WTC11 (cell line): Measurements from ENCODE around the gene SH2D5. TPM values are rescaled to one million over a fixed set of nuclear protein-coding genes. Genes with fewer than 3 reads are reported as not detected.
"Not testable (repeated sequence)": the region's sequence is repeated elsewhere in the genome, so short reads cannot be mapped to it uniquely, and the experiment has no call there.

Source experiments
- ATAC-seq: fragments of 200-7000 bp; cut with Tn5 transposase; 2 replicates; pipeline ENCODE4 v1.10.0; 2021; ENCODE audit warnings: mild to moderate bottlenecking, moderate library complexity
- CTCF ChIA-PET: fragments of 300-600 bp; sonication (Branson Sonifier 250); formaldehyde crosslinking; loops from one replicate; lab custom pipeline; 2021; ENCODE audit warnings: antibody characterized with exemption; lab: Charles Lee
- POLR2A ChIA-PET: fragments of 350-600 bp; sonication (Branson Sonifier 250); formaldehyde crosslinking; loops from one replicate; lab custom pipeline; 2021; ENCODE audit warnings: antibody characterized with exemption; lab: Charles Lee
- DNase-seq: peaks from one replicate; pipeline ENCODE4 v3.0.0; 2021; ENCODE audit warnings: low spot score
- H3K27ac Mint-ChIP-seq: 2 replicates; pipeline ENCODE4 v1.8.0; 2021; ENCODE audit warnings: mixed read lengths
- H3K27me3 Mint-ChIP-seq: 2 replicates; pipeline ENCODE4 v1.8.0; 2021; ENCODE audit warnings: low read depth, mild to moderate bottlenecking, moderate library complexity, mixed read lengths
- H3K36me3 Mint-ChIP-seq: 2 replicates; pipeline ENCODE4 v1.8.0; 2021; ENCODE audit warnings: mixed read lengths
- H3K4me1 Mint-ChIP-seq: 2 replicates; pipeline ENCODE4 v1.8.0; 2022; ENCODE audit warnings: mixed read lengths
- H3K4me3 Mint-ChIP-seq: 2 replicates; pipeline ENCODE4 v1.8.0; 2021; ENCODE audit warnings: mild to moderate bottlenecking, moderate library complexity, mixed read lengths
- H3K9me3 Mint-ChIP-seq: 2 replicates; pipeline ENCODE4 v1.8.0; 2021; ENCODE audit warnings: mixed read lengths
- ETV6 ChIP-seq: sonication (generic); formaldehyde crosslinking; IDR thresholded peaks from 2 replicates; pipeline ENCODE4 v1.8.1; 2022; ENCODE audit warnings: mild to moderate bottlenecking, missing genetic modification reagents
- FOXJ3 ChIP-seq: sonication (generic); formaldehyde crosslinking; IDR thresholded peaks from 2 replicates; pipeline ENCODE4 v1.9.0; 2021; ENCODE audit warnings: missing genetic modification reagents, mild to moderate bottlenecking, borderline replicate concordance
- FOXK1 ChIP-seq: sonication (generic); formaldehyde crosslinking; IDR thresholded peaks from 2 replicates; pipeline ENCODE4 v1.8.0; 2022; ENCODE audit warnings: mild to moderate bottlenecking, moderate library complexity, missing genetic modification reagents
- GABPB1 ChIP-seq: sonication (generic); formaldehyde crosslinking; IDR thresholded peaks from 2 replicates; pipeline ENCODE4 v1.8.1; 2023; ENCODE audit warnings: mild to moderate bottlenecking, missing genetic modification reagents
- NFE2L1 ChIP-seq: sonication (generic); formaldehyde crosslinking; IDR thresholded peaks from 2 replicates; pipeline ENCODE4 v1.8.1; 2023; ENCODE audit warnings: missing genetic modification reagents
- NR3C1 ChIP-seq: sonication (generic); formaldehyde crosslinking; conservative IDR thresholded peaks from 2 replicates; pipeline ENCODE4 v1.8.1; 2023; ENCODE audit warnings: low read depth, mild to moderate bottlenecking, missing genetic modification reagents
- SP1 ChIP-seq: sonication (generic); formaldehyde crosslinking; conservative IDR thresholded peaks from 2 replicates; pipeline ENCODE4 v1.8.1; 2022; ENCODE audit warnings: missing genetic modification reagents
- TEAD1 ChIP-seq: sonication (generic); formaldehyde crosslinking; IDR thresholded peaks from 2 replicates; pipeline ENCODE4 v1.8.0; 2022; ENCODE audit warnings: mild to moderate bottlenecking, missing genetic modification reagents
- ZBTB21 ChIP-seq: sonication (generic); formaldehyde crosslinking; IDR thresholded peaks from 2 replicates; pipeline ENCODE4 v1.8.1; 2023; ENCODE audit warnings: mild to moderate bottlenecking, missing genetic modification reagents, borderline replicate concordance
- ZNF138 ChIP-seq: sonication (generic); formaldehyde crosslinking; conservative IDR thresholded peaks from 2 replicates; pipeline ENCODE4 v1.8.1; 2022; ENCODE audit warnings: mild to moderate bottlenecking, moderate library complexity, missing genetic modification reagents
- ZNF232 ChIP-seq: sonication (generic); formaldehyde crosslinking; IDR thresholded peaks from 2 replicates; pipeline ENCODE4 v1.8.0; 2022; ENCODE audit warnings: mild to moderate bottlenecking, missing genetic modification reagents
- ZNF396 ChIP-seq: fragments of 250-450 bp; sonication (Bioruptor Pico); IDR thresholded peaks from 2 replicates; pipeline ENCODE4 v1.8.0; 2021; ENCODE audit warnings: mild to moderate bottlenecking, moderate library complexity, borderline replicate concordance
- ZNF671 ChIP-seq: fragments of 250-450 bp; sonication (Bioruptor Pico); IDR thresholded peaks from 2 replicates; pipeline ENCODE4 v1.8.0; 2021; ENCODE audit warnings: mild to moderate bottlenecking
- total RNA-seq: library from RNA; stranded (reverse); gene quantifications from 3 replicates; pipeline ENCODE4 v1.2.3, GENCODE V29; 2021
- TF ChIP-seq, protein P1 (sequence below): sonication (generic); formaldehyde crosslinking; IDR thresholded peaks from 2 replicates; pipeline ENCODE4 v1.8.1; 2023; ENCODE audit warnings: mild to moderate bottlenecking, missing genetic modification reagents, borderline replicate concordance
- TF ChIP-seq, protein P2 (sequence below): sonication (generic); formaldehyde crosslinking; IDR thresholded peaks from 2 replicates; pipeline ENCODE4 v1.8.1; 2022; ENCODE audit warnings: missing genetic modification reagents, borderline replicate concordance
- TF ChIP-seq, protein P3 (sequence below): sonication (generic); formaldehyde crosslinking; IDR thresholded peaks from 2 replicates; pipeline ENCODE4 v1.8.0; 2022; ENCODE audit warnings: mild to moderate bottlenecking, missing genetic modification reagents
- TF ChIP-seq, protein P4 (sequence below): sonication (generic); formaldehyde crosslinking; IDR thresholded peaks from 2 replicates; pipeline ENCODE4 v1.8.1; 2023; ENCODE audit warnings: mild to moderate bottlenecking, missing genetic modification reagents, moderate library complexity
- TF ChIP-seq, protein P5 (sequence below): sonication (generic); formaldehyde crosslinking; conservative IDR thresholded peaks from 2 replicates; pipeline ENCODE4 v1.8.1; 2023; ENCODE audit warnings: mild to moderate bottlenecking, low read depth, missing genetic modification reagents, moderate library complexity

The SH2D5 gene
- total RNA-seq, 1 experiment from 2014 or later: 13.8 TPM

DNA sequence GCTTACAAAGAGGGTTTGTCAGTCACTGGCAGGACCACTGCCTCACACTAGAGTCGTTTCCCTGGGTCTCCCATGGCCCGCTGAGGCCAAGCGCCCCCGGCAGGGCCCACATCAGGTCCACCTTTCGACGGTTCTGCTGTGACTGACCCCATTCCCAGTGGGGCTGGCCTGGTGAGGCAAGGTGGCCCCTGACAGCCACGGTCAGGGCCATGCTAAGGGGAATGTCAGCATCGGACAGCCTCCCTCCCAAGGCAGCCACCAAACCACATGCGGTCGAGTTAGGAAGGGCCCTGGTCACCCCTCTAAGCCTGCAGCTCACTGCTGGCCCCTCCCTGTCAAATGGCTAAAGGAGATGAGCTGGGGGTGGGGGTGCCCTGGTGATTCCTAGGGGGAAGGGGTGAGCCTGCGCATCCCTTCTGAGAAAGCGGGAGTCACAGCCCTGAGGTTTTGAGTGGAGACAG is 11.8 kb downstream of the SH2D5 start:
- ChIA-PET POLR2A (no interaction called here), CTCF (interaction anchor here (1.4 kb wide), 1 partner anchor 24 kb away, joined by 5 read pairs; no protein-coding TSS in a partner anchor)
- Mint-ChIP-seq H3K9me3 (no peaks in the 10 kb centered on the region), H3K4me1 (peaks cover 12% of the 10 kb centered on the region), H3K27me3 (peaks cover 38% of the 10 kb centered on the region), H3K4me3 (no peak overlapping the region), H3K36me3 (no peaks in the 10 kb centered on the region), H3K27ac (no peak overlapping the region)
- ATAC-seq (no peak), DNase-seq (no peak)
- TF ChIP-seq, protein P1, sequence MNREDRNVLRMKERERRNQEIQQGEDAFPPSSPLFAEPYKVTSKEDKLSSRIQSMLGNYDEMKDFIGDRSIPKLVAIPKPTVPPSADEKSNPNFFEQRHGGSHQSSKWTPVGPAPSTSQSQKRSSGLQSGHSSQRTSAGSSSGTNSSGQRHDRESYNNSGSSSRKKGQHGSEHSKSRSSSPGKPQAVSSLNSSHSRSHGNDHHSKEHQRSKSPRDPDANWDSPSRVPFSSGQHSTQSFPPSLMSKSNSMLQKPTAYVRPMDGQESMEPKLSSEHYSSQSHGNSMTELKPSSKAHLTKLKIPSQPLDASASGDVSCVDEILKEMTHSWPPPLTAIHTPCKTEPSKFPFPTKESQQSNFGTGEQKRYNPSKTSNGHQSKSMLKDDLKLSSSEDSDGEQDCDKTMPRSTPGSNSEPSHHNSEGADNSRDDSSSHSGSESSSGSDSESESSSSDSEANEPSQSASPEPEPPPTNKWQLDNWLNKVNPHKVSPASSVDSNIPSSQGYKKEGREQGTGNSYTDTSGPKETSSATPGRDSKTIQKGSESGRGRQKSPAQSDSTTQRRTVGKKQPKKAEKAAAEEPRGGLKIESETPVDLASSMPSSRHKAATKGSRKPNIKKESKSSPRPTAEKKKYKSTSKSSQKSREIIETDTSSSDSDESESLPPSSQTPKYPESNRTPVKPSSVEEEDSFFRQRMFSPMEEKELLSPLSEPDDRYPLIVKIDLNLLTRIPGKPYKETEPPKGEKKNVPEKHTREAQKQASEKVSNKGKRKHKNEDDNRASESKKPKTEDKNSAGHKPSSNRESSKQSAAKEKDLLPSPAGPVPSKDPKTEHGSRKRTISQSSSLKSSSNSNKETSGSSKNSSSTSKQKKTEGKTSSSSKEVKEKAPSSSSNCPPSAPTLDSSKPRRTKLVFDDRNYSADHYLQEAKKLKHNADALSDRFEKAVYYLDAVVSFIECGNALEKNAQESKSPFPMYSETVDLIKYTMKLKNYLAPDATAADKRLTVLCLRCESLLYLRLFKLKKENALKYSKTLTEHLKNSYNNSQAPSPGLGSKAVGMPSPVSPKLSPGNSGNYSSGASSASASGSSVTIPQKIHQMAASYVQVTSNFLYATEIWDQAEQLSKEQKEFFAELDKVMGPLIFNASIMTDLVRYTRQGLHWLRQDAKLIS (CRISPR knock-in tag): no peak
- TF ChIP-seq FOXJ3 (CRISPR knock-in tag) (no peak), FOXK1 (CRISPR knock-in tag) (no peak), ETV6 (CRISPR knock-in tag) (no peak), ZNF138 (CRISPR knock-in tag) (no peak), ZNF232 (CRISPR knock-in tag) (no peak), ZNF396 (no peak), TEAD1 (CRISPR knock-in tag) (no peak), GABPB1 (CRISPR knock-in tag) (no peak), ZBTB21 (no peak), NR3C1 (CRISPR knock-in tag) (no peak)
- TF ChIP-seq, protein P2, sequence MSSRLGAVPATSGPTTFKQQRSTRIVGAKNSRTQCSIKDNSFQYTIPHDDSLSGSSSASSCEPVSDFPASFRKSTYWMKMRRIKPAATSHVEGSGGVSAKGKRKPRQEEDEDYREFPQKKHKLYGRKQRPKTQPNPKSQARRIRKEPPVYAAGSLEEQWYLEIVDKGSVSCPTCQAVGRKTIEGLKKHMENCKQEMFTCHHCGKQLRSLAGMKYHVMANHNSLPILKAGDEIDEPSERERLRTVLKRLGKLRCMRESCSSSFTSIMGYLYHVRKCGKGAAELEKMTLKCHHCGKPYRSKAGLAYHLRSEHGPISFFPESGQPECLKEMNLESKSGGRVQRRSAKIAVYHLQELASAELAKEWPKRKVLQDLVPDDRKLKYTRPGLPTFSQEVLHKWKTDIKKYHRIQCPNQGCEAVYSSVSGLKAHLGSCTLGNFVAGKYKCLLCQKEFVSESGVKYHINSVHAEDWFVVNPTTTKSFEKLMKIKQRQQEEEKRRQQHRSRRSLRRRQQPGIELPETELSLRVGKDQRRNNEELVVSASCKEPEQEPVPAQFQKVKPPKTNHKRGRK (CRISPR knock-in tag): no peak
- TF ChIP-seq, protein P3, sequence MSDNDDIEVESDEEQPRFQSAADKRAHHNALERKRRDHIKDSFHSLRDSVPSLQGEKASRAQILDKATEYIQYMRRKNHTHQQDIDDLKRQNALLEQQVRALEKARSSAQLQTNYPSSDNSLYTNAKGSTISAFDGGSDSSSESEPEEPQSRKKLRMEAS: no peak
- TF ChIP-seq, protein P4, sequence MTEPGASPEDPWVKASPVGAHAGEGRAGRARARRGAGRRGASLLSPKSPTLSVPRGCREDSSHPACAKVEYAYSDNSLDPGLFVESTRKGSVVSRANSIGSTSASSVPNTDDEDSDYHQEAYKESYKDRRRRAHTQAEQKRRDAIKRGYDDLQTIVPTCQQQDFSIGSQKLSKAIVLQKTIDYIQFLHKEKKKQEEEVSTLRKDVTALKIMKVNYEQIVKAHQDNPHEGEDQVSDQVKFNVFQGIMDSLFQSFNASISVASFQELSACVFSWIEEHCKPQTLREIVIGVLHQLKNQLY (CRISPR knock-in tag): no peak

DNA sequence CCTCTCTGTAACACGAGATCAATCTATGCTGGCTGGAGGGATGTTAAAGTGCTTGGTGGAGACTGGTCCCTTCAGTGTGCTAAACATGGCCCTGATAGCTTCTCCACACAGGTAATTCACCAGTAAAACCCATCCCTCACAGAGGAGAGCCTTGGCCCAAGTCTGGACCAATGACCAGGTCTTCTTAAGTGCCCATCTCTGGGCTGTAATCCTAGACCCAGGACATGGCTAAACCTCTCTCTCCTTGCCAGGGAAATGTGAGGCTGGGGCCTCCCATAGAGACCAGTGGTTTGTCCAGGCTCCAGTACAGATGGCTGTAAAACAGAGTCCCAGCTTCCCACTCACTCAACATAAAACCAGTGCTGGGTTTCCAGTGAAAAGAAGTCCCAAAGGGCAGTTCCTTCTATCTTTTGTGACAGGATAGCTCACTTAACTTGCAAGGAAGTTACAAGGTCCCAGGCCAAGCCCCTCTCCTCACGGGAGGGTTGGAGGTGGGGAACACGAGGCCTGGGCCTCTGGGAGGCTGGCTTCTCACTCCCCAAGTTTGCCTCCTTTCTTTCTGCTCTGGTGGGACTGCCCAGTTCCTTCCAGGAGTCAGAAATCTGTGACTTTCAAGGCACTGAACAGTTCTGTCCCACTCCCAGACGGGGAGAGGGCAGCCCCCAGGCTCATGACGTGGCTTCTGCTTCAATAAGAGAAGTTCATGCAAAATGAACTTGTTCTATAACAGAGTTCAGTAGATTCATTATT is 12.5 kb downstream of the SH2D5 start:
- H3K9me3 Mint-ChIP-seq: no peaks in the 10 kb centered on the region
- TF ChIP-seq ZNF671 (CRISPR knock-in tag): no peak
- TF ChIP-seq, all 79 proteins: peak for 0
- Mint-ChIP-seq H3K27ac (no peak overlapping the region), H3K4me3 (no peak overlapping the region), H3K36me3 (no peaks in the 10 kb centered on the region), H3K4me1 (peaks cover 12% of the 10 kb centered on the region), H3K27me3 (peaks cover 41% of the 10 kb centered on the region)
- ChIA-PET CTCF (interaction anchor here (1.4 kb wide), 1 partner anchor 23 kb away, joined by 5 read pairs; no protein-coding TSS in a partner anchor), POLR2A (no interaction called here)
- DNase-seq: no peak
- ATAC-seq: no peak

DNA sequence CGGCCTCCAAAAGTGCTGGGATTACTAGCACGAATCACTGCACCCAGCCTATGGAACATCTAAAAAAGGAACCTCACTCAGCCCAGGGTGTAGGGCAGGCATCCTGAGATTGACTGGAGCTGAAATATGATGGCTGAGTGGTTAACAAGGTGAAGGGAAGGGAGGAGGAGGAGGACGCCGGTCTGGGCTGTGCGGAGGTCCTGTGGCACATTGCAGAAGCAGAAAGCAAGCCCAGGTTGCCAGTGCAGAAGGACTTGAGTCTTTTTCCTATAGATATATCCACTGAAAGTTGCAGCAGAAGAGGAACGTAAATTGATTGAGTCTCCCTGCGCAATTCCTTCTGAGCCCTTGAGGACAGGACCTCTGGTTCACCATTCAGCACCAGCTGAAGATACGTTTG is 13.2 kb downstream of the SH2D5 start:
- no peak overlapping the region for H3K27ac Mint-ChIP-seq
- CTCF ChIA-PET: interaction anchor here (0.5 to 3.7 kb wide), 3 partner anchors 9 to 144 kb away, joined by 3 to 38 read pairs (median 5); no protein-coding TSS in a partner anchor
- no peaks in the 10 kb centered on the region for H3K9me3 Mint-ChIP-seq
- H3K27me3 Mint-ChIP-seq: peaks cover 41% of the 10 kb centered on the region
- POLR2A ChIA-PET: interaction anchor here (2.4 kb wide), 1 partner anchor 22 kb away, joined by 12 read pairs; no protein-coding TSS in a partner anchor
- no peaks in the 10 kb centered on the region for H3K36me3 Mint-ChIP-seq
- no peak for ATAC-seq
- no peak overlapping the region for H3K4me3 Mint-ChIP-seq
- no peak for TF ChIP-seq SP1 (CRISPR knock-in tag)
- TF ChIP-seq NFE2L1 (CRISPR knock-in tag): no peak
- TF ChIP-seq, protein P5, sequence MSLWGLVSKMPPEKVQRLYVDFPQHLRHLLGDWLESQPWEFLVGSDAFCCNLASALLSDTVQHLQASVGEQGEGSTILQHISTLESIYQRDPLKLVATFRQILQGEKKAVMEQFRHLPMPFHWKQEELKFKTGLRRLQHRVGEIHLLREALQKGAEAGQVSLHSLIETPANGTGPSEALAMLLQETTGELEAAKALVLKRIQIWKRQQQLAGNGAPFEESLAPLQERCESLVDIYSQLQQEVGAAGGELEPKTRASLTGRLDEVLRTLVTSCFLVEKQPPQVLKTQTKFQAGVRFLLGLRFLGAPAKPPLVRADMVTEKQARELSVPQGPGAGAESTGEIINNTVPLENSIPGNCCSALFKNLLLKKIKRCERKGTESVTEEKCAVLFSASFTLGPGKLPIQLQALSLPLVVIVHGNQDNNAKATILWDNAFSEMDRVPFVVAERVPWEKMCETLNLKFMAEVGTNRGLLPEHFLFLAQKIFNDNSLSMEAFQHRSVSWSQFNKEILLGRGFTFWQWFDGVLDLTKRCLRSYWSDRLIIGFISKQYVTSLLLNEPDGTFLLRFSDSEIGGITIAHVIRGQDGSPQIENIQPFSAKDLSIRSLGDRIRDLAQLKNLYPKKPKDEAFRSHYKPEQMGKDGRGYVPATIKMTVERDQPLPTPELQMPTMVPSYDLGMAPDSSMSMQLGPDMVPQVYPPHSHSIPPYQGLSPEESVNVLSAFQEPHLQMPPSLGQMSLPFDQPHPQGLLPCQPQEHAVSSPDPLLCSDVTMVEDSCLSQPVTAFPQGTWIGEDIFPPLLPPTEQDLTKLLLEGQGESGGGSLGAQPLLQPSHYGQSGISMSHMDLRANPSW (CRISPR knock-in tag): no peak
- DNase-seq: peak; percentile 5
- peaks cover 12% of the 10 kb centered on the region for H3K4me1 Mint-ChIP-seq

DNA sequence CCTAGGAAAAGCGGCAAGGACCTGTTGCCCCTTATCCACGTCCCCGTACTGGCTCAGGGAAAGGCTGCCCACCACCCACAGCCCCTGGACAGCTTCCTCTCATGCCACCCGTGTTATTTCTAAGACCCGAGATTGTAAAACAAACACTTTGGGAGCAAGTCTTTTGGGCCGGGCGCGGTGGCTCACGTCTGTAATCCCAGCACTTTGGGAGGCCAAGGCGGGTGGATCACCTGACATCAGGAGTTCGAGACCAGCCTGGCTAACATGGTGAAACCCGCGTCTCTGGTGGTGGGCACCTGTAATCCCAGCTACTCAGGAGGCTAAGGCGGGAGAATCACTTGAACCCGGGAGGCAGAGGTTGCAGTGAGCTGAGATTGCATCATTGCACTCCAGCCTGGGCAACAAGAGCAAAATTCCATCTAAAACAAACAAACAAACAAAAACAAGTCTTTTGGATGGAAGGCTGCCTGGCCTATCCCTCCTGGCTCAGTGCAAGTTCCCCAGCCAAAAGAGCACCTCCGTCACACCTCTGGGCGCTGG is 14.1 kb downstream of the SH2D5 start:
- not testable (repeated sequence) for H3K9me3 Mint-ChIP-seq, ATAC-seq
- CTCF ChIA-PET: interaction anchor here (0.8 to 3.7 kb wide), 11 partner anchors 10 to 499 kb away, joined by 3 to 38 read pairs (median 4); partner anchors contain the start of genes DDOST and SH2D5

More for the DNA sequence above, 14.1 kb downstream of the SH2D5 start:
- H3K36me3 Mint-ChIP-seq, H3K27ac Mint-ChIP-seq: not testable (repeated sequence)
- peaks cover 12% of the 10 kb centered on the region for H3K4me1 Mint-ChIP-seq
- POLR2A ChIA-PET: interaction anchor here (0.8 to 2.4 kb wide), 4 partner anchors 10 to 68 kb away, joined by 3 to 12 read pairs (median 10); partner anchors contain the start of gene HP1BP3
- DNase-seq: peak; percentile 20
- peak overlapping the region; percentile 75 for H3K4me3 Mint-ChIP-seq
- H3K27me3 Mint-ChIP-seq: peaks cover 41% of the 10 kb centered on the region
